Rectal smooth muscle tissue (tissue), 1 donor: ENCODE results near the gene PHYHIPL.

Experiments used
- H3K27ac ChIP-seq: one replicate; pipeline ENCODE4 v1.7.0; 2013; ENCODE audit warnings: low read depth, low read length, inconsistent platforms
- H3K27me3 ChIP-seq: one replicate; pipeline ENCODE4 v1.7.0; 2013; ENCODE audit warnings: low read length; ENCODE audit not compliant: control insufficient read depth, insufficient read depth
- H3K36me3 ChIP-seq: one replicate; pipeline ENCODE4 v1.7.0; 2013; ENCODE audit warnings: low read length; ENCODE audit not compliant: control insufficient read depth, insufficient read depth
- H3K4me1 ChIP-seq: one replicate; pipeline ENCODE4 v1.7.0; 2013; ENCODE audit warnings: low read length; ENCODE audit not compliant: control insufficient read depth, insufficient read depth
- H3K4me3 ChIP-seq: one replicate; pipeline ENCODE4 v1.7.0; 2013; ENCODE audit warnings: low read length
- H3K9ac ChIP-seq: one replicate; pipeline ENCODE4 v1.7.0; 2013; ENCODE audit warnings: low read length

The PHYHIPL gene

DNA sequence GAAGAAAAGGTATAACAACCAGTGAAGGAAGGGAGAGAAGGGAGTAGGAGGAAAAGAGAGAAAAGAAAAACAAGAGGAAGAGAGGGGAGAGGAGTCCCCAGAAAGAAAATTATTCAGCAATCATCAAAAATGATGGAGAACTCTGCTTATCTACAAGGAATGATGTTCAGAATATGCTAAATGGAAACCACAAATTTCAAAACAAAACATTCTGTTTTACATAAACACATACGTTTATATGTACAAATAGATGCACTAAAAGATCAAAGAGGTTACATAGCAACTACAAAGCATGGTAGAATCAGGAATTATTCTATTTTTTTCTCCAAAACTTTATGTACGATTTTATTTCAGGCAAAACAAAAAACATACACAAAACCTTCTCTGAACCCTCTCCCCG is 94.0 kb downstream of the PHYHIPL start:
- Histone ChIP-seq H3K4me3 (no peak overlapping the region), H3K27ac (no peak overlapping the region), H3K4me1 (no peaks in the 10 kb centered on the region), H3K36me3 (peaks cover 4% of the 10 kb centered on the region), H3K9ac (no peak overlapping the region), H3K27me3 (no peaks in the 10 kb centered on the region)

DNA sequence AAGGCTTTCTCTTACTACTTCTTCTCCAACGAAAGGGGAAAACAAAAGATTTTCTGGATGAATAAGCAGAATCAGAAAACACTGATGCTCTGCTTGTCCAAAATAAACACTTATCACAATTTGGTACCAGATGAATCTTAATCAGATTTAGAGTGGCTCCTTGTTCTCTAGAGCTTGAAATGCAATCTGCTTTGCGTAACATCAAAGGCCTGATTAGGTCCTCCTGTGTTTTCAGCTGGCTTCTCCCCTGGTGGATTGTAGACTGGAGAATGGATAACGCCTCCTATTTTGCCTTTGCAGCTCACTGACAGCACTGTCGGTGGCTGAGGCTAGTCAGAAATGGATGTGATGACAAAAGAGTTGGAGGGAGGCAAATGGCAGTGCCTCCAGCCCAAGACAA is 94.7 kb downstream of the PHYHIPL start:
- no peak overlapping the region for H3K27ac ChIP-seq
- H3K4me3 ChIP-seq = no peak overlapping the region
- no peak overlapping the region for H3K9ac ChIP-seq
- no peaks in the 10 kb centered on the region for H3K4me1 ChIP-seq
- H3K27me3 ChIP-seq = no peaks in the 10 kb centered on the region
- H3K36me3 ChIP-seq = peaks cover 4% of the 10 kb centered on the region

DNA sequence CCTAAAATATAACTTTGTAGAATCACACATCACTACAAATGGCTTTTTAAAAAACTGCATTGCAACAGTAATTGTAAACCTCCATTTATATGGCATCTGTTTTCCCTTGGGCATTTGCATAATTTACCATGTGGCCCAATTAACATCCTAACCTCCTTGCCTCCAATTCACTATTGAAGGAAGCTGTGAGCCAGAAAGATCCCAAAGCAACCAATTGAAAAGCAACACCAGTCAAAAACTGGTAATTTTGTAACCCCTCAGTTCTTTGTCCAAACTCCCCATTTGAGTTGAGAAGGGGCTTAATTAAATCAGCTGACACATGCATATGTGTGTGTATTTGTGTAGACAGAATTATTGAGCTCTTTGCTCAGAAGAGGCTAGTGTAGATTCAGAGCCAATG is 95.6 kb downstream of the PHYHIPL start:
- Histone ChIP-seq H3K4me1 (no peaks in the 10 kb centered on the region), H3K4me3 (no peak overlapping the region), H3K27me3 (no peaks in the 10 kb centered on the region), H3K36me3 (no peaks in the 10 kb centered on the region), H3K9ac (no peak overlapping the region), H3K27ac (no peak overlapping the region)

DNA sequence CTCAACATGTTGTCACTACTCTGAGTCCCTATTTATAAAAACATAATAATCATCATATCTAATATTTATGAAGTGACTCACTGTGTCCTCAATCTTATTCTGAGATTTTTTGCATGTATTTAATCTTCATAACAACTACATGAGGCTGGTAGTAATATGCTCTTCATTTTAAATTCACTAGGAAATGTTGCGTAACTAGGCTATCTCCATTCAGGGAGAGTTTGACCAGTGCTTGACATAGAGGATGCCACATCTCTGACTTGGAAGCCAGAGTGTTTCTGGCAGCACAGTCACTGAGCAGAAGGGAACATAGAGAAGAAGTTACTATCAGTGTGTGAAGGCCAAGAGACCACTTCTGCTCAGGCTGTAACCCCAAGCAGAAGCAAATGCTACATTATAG is 97.0 kb downstream of the PHYHIPL start:
- Histone ChIP-seq H3K4me1 (no peaks in the 10 kb centered on the region), H3K27ac (no peak overlapping the region), H3K9ac (no peak overlapping the region), H3K4me3 (no peak overlapping the region), H3K27me3 (no peaks in the 10 kb centered on the region), H3K36me3 (no peaks in the 10 kb centered on the region)

DNA sequence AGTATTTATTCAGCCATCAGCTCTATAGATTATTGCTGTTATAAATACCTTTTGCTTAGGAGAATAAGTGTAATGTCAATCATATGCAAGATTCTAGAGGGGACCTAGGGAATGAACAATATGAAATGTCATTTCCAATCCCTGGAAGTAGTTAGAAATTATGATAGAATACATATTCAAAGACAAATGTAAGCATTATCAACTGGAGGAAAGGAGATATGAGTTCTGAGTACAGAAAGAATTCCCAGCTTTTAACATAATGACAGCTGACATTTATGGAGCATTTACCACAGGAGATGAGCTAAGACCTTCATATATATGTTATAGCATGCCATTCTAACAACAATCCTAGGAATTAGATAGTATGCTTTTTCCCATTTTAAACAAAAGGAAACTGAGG is 99.7 kb downstream of the PHYHIPL start:
- no peaks in the 10 kb centered on the region for H3K4me1 ChIP-seq

DNA sequence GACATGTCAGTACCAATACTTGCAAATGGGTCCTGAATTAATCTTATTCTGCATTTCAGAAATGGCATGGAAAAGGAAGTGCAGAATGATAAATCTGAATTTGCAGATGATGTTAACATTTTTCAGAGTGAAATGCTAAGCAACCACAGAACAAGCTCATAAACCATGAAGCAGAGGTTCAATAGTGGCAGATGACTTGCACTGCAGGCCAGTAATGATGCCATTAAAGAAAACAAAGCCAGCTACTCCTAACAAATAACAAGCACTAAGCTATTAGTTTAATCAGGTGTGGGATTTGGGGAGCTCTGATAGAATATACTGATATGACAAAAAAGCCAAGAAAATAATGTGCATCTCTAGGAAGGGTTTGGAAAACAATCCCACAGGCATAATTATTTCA is 100.5 kb downstream of the PHYHIPL start:
- Histone ChIP-seq H3K4me1 (no peaks in the 10 kb centered on the region), H3K27ac (no peak overlapping the region), H3K27me3 (no peaks in the 10 kb centered on the region), H3K9ac (no peak overlapping the region), H3K36me3 (no peaks in the 10 kb centered on the region), H3K4me3 (no peak overlapping the region)

More for the DNA sequence above, 99.7 kb downstream of the PHYHIPL start:
- Histone ChIP-seq H3K4me3 (no peak overlapping the region), H3K27ac (no peak overlapping the region), H3K36me3 (no peaks in the 10 kb centered on the region), H3K9ac (no peak overlapping the region), H3K27me3 (no peaks in the 10 kb centered on the region)

DNA sequence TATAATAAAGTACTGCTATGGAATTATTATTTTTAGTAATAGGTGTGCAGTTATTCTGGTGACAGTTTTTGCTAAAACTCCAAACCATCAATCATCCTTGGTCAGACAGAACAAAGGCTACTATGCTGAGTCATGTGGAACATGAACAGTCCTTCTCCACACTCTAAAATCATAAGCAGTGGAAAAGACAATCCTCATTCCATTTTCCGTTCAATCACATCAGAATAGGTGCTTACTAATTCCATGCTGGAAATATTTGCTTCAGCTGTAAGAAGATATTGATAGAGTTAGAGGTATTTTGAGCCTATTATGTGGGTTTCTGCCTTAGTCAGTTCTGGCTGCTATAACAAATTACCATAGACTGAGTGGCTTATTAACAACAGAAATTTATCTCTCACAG is 103.0 kb downstream of the PHYHIPL start:
- H3K4me1 ChIP-seq = no peaks in the 10 kb centered on the region
- H3K36me3 ChIP-seq = no peaks in the 10 kb centered on the region
- H3K9ac ChIP-seq = no peak overlapping the region
- H3K27me3 ChIP-seq = no peaks in the 10 kb centered on the region
- H3K27ac ChIP-seq = no peak overlapping the region
- H3K4me3 ChIP-seq = no peak overlapping the region

DNA sequence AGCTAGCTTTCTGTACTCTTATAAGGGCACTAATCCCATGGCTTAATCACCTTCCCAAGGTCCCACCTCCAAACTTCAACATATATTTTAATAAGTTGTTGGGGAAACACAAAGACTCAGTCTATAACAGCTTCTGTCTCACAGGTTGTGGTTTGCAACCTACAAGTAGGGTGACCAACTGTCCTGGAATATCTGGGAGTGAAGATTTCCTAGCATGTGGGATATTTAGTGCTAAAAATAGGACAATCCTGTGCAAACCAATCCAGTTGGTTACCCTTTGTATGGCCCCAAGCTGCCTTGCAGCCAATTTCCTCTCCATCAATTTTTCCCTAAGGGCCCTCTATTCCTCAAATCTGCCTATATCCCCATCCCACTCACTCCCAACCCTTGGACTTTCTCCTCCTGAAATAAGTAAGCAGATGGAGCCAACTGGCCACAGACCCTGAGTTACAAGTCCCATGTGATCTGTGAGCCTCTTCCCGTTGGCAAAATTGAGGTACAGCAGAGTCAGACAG is 103.6 kb downstream of the PHYHIPL start:
- Histone ChIP-seq H3K36me3 (no peaks in the 10 kb centered on the region), H3K27ac (no peak overlapping the region), H3K4me1 (no peaks in the 10 kb centered on the region), H3K4me3 (no peak overlapping the region), H3K27me3 (no peaks in the 10 kb centered on the region), H3K9ac (no peak overlapping the region)

DNA sequence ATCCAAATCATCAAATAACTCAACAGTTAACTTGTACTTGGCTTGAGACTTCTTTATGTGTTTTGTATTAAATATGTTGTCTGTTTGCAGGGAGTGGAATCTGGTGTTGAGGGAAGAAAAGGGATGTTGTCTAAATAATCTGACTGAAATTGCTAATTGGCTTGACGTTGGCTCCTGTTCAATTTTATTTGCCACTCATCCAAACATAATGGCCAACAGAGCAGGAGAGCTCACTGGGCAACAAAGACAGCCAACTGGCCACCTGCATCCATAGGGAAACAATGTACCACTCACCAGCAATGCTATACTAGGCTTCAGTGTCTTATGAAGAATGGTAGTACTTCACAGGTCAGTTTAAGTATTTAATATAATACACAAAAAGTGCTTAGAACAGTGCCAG is 105.4 kb downstream of the PHYHIPL start:
- Histone ChIP-seq H3K4me1 (no peaks in the 10 kb centered on the region), H3K9ac (no peak overlapping the region), H3K27me3 (no peaks in the 10 kb centered on the region), H3K4me3 (no peak overlapping the region), H3K36me3 (no peaks in the 10 kb centered on the region), H3K27ac (no peak overlapping the region)

DNA sequence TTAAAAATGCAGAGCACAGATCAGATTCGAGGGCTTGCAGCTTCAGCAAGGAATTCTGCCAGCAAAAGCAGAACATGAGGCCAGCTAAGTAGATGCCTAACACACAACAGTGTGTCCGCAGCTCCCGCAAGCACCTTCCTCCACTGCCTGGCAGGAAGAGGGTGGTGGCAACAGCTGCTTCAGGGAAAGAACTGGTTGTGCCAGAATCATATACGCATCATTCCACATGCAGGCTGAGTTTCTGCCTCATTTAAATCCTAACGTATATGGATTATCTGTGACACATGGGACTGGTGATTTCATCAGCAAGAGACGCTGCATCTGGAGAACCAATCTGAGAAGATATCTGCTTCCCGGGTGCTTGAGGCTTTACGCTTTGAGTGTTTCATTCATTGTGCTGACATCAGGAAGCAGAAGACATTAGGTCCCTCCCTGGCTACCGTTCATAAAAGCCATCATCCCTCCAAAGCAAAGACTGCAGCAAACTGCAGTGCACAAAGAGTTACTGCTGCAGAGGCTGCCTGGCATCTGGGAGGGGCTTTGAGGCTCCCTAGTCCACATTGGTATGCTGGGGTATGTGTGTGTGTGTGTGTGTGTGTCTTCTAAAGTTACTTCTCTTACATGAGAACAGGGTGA is 107.1 kb downstream of the PHYHIPL start:
- no peaks in the 10 kb centered on the region for H3K36me3 ChIP-seq
- H3K4me1 ChIP-seq = no peaks in the 10 kb centered on the region
- no peak overlapping the region for H3K9ac ChIP-seq
- H3K27ac ChIP-seq = no peak overlapping the region
- no peaks in the 10 kb centered on the region for H3K27me3 ChIP-seq
- H3K4me3 ChIP-seq = no peak overlapping the region

DNA sequence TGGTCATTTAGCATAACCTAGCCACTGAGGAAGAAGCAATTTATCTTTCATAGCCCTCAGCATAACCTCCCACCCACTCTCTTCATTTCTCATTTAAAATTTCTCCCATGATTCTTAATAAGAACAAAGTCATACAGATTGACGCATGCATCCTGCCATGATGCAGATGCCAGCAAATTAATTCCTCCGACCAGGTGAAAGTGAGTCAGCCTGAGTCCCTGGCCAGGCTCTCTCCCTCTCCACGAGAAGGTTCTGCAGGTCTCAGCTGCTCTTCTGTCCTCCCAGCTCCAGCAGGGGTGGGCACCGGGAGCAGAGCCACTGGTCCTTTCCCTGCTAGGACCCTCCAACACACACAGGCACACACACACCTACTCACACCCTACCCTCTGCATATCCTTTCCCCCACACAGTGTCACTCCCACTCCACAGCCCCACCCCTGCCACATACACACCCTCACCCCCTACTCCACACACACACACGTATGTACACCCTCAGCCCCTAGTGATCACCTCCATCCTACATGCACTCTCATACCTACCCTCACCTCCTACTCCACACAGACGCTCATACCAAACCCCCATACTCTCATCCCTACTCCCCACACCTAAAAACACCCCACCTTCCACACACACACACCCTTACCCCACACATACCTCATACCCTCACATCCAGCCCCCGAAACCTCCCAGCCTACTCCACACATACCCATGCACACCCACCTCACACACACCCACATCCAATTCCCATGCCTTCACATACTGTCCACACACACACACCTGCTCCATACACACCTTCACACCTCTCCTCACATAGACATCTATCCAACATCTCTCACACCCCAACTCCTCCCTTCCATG is 107.9 kb downstream of the PHYHIPL start:
- Histone ChIP-seq H3K27me3 (no peaks in the 10 kb centered on the region), H3K4me1 (no peaks in the 10 kb centered on the region), H3K36me3 (no peaks in the 10 kb centered on the region), H3K27ac (no peak overlapping the region), H3K9ac (no peak overlapping the region), H3K4me3 (no peak overlapping the region)

DNA sequence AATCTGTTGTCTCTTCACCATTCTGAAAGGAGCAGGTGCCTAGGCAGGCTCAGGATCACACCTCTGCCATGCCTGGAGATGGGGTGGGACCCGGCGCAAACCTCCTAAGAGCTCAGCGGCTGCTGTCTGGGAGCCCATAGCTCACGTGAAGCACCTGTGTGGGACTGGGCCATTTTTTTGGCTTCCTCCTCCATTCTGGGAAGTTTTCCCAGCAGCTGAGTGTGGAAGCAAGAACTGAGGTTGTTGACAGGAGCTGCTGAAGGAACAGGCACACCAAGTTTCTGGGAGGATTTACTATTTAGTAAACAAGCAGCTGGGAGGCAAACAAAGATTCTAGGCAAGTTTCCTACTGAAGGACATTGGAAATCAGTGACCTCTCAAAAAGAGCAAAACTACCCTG is 108.6 kb downstream of the PHYHIPL start:
- Histone ChIP-seq H3K9ac (no peak overlapping the region), H3K36me3 (no peaks in the 10 kb centered on the region), H3K27me3 (no peaks in the 10 kb centered on the region), H3K4me1 (no peaks in the 10 kb centered on the region), H3K4me3 (no peak overlapping the region), H3K27ac (no peak overlapping the region)

DNA sequence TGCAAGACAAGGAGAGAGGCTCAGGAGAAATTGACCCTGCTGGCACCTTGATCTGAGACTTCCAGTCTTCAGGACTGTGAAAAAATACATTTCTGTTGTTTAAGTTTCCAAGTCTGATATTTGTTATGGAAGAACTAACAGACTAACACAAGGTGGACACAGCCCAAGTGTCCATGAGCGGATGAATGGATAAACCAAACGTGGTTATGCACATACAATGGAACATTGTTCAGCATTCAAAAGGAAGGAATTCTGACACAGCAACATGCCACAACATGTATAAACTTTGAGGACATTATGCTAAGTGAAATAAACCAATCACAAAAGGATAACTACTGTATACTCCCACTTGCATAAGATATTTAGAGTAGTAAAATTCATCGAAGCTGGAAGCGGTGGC is 109.4 kb downstream of the PHYHIPL start:
- Histone ChIP-seq H3K4me3 (no peak overlapping the region), H3K27me3 (no peaks in the 10 kb centered on the region), H3K4me1 (no peaks in the 10 kb centered on the region), H3K9ac (no peak overlapping the region), H3K27ac (no peak overlapping the region), H3K36me3 (no peaks in the 10 kb centered on the region)
